Measurements from ENCODE around the gene UXT. TPM values are rescaled to one million over a fixed set of nuclear protein-coding genes. Genes with fewer than 3 reads are reported as not detected.

Gene UXT
- total RNA-seq = 100 to 1,000 TPM in 1 of 4 donors, 10 to 100 TPM in 3; 40.5 to 148 (median 77.5) TPM

GRCh38 chrX:47658684-47659420 lies at the start of gene UXT:
UXT (minus strand) TSS chrX:47659180; CDS start chrX:47658927, 253 bp downstream.
- Histone ChIP-seq H3K4me3 (peak within 1 kb of the TSS; percentile 54 to 71 (median 64)), H3K27ac (peak within 1 kb of the TSS; percentile 86 to 100 (median 98)), H3K4me1 (no peaks in the 10 kb centered on the region), H3K36me3 (peaks cover 0 to 14% (median 0%) of the 10 kb centered on the region in 3 donors), H3K9me3 (no peaks in the 10 kb centered on the region), H3K27me3 (no peaks in the 10 kb centered on the region)
- TF ChIP-seq CTCF (IDR thresholded peaks at IDR 0.05) = no peak
- TF ChIP-seq POLR2A (IDR thresholded peaks at IDR 0.05) = peak; percentile 79 to 84
- DNase-seq = peak; percentile 92 to 97 (median 93)

- Histone ChIP-seq H3K9me3 (no peaks in the 10 kb centered on the region), H3K4me3 (no peak overlapping the region), H3K4me1 (no peaks in the 10 kb centered on the region), H3K27me3 (no peaks in the 10 kb centered on the region), H3K36me3 (no peaks in the 10 kb centered on the region), H3K27ac (no peak overlapping the region)
- no peak for DNase-seq
- no peak for TF ChIP-seq CTCF (IDR thresholded peaks at IDR 0.05)
- no peak for TF ChIP-seq POLR2A (IDR thresholded peaks at IDR 0.05)
These were observed 48.2 kb upstream of the UXT start for GRCh38 chrX:47707031-47707780.

GRCh38 chrX:47706575-47706974 lies 47.6 kb upstream of the UXT start:
- H3K27me3 ChIP-seq = no peaks in the 10 kb centered on the region
- no peaks in the 10 kb centered on the region for H3K9me3 ChIP-seq
- no peak for DNase-seq
- no peak overlapping the region for H3K27ac ChIP-seq
- no peaks in the 10 kb centered on the region for H3K36me3 ChIP-seq
- H3K4me3 ChIP-seq = no peak overlapping the region
- H3K4me1 ChIP-seq = no peaks in the 10 kb centered on the region
- no peak for TF ChIP-seq POLR2A (IDR thresholded peaks at IDR 0.05)
- no peak for TF ChIP-seq CTCF (IDR thresholded peaks at IDR 0.05)

- H3K36me3 ChIP-seq = no peaks in the 10 kb centered on the region
- no peaks in the 10 kb centered on the region for H3K27me3 ChIP-seq
- H3K4me1 ChIP-seq = no peaks in the 10 kb centered on the region
- no peak overlapping the region for H3K27ac ChIP-seq
- H3K4me3 ChIP-seq = no peak overlapping the region
- DNase-seq = no peak
- no peak for TF ChIP-seq CTCF (IDR thresholded peaks at IDR 0.05)
- no peaks in the 10 kb centered on the region for H3K9me3 ChIP-seq
These were observed 45.8 kb upstream of the UXT start for GRCh38 chrX:47704736-47705135.

- no peak overlapping the region for H3K4me3 ChIP-seq
- no peak for DNase-seq
- no peak overlapping the region for H3K27ac ChIP-seq
- no peaks in the 10 kb centered on the region for H3K36me3 ChIP-seq
- H3K27me3 ChIP-seq = no peaks in the 10 kb centered on the region
- no peaks in the 10 kb centered on the region for H3K9me3 ChIP-seq
- no peak for TF ChIP-seq CTCF (IDR thresholded peaks at IDR 0.05)
- no peak for TF ChIP-seq POLR2A (IDR thresholded peaks at IDR 0.05)
- H3K4me1 ChIP-seq = no peaks in the 10 kb centered on the region
These were observed 38.2 kb upstream of the UXT start for GRCh38 chrX:47697181-47697580.
